Measurements from ENCODE around the gene CES2. TPM values are rescaled to one million over a fixed set of nuclear protein-coding genes. Genes with fewer than 3 reads are reported as not detected.

The CES2 gene
- total and polyA plus RNA-seq, 8 donors = 16.9 to 893 (median 37.8) TPM

Other genes with a start within 250 kb of the CES2 start
- 100 to 1,000 TPM in 3 of 5 donors, 10 to 100 TPM in 2; 10.5 to 244 (median 127) TPM for gene CMTM4, start 238.8 kb upstream of the CES2 start, total RNA-seq
- gene CMTM4, start 238.8 kb upstream of the CES2 start, polyA plus RNA-seq = 10 to 100 TPM; 15.1 to 38.2 (median 24.1) TPM
- gene DYNC1LI2, start 183.9 kb upstream of the CES2 start, total RNA-seq = 100 to 1,000 TPM in 4 of 5 donors, 10 to 100 TPM in 1; 53.1 to 264 (median 211) TPM
- 10 to 100 TPM; 34.5 to 67.4 (median 51.6) TPM for gene DYNC1LI2, start 183.9 kb upstream of the CES2 start, polyA plus RNA-seq
- not detected for gene TERB1, start 133.9 kb upstream of the CES2 start, total RNA-seq
- not detected for gene TERB1, start 133.9 kb upstream of the CES2 start, polyA plus RNA-seq
- 10 to 100 TPM in 4 of 5 donors, 1 to 10 TPM in 1; 4.5 to 72.1 (median 16.9) TPM for gene NAE1, start 104.5 kb upstream of the CES2 start, total RNA-seq
- gene NAE1, start 104.5 kb upstream of the CES2 start, polyA plus RNA-seq = 10 to 100 TPM; 25.6 to 40.8 (median 32.0) TPM
- 10 to 100 TPM in 1 of 5 donors, under 1 TPM in 1, not detected in 3; 0.55 to 27.8 TPM for gene CA7, start 91.1 kb upstream of the CES2 start, total RNA-seq
- gene CA7, start 91.1 kb upstream of the CES2 start, polyA plus RNA-seq = under 1 TPM in 1 of 3 donors, not detected in 2; 0.10 TPM
- 10 to 100 TPM in 1 of 5 donors, 1 to 10 TPM in 4; 4.9 to 96.9 (median 7.5) TPM for gene PDP2, start 55.0 kb upstream of the CES2 start, total RNA-seq
- 1 to 10 TPM; 1.6 to 2.1 (median 1.9) TPM for gene PDP2, start 55.0 kb upstream of the CES2 start, polyA plus RNA-seq
- 1 to 10 TPM in 1 of 5 donors, under 1 TPM in 1, not detected in 3; 0.14 to 1.1 TPM for gene CDH16, start 16.6 kb upstream of the CES2 start, total RNA-seq
- gene CDH16, start 16.6 kb upstream of the CES2 start, polyA plus RNA-seq = 1 to 10 TPM in 1 of 3 donors, not detected in 2; 2.3 TPM
- gene RRAD, start 10.0 kb upstream of the CES2 start, total RNA-seq = 10 to 100 TPM in 2 of 5 donors, 1 to 10 TPM in 3; 1.0 to 39.7 (median 3.6) TPM
- gene RRAD, start 10.0 kb upstream of the CES2 start, polyA plus RNA-seq = 10 to 100 TPM in 1 of 3 donors, 1 to 10 TPM in 2; 2.9 to 37.8 (median 3.4) TPM
- 10 to 100 TPM in 4 of 5 donors, 1 to 10 TPM in 1; 4.3 to 95.1 (median 43.2) TPM for gene CIAO2B, start 1.1 kb upstream of the CES2 start, total RNA-seq
- gene CIAO2B, start 1.1 kb upstream of the CES2 start, polyA plus RNA-seq = 100 to 1,000 TPM; 166 to 176 (median 171) TPM
- 100 to 1,000 TPM in 1 of 5 donors, 10 to 100 TPM in 1, 1 to 10 TPM in 1, under 1 TPM in 1, not detected in 1; 0.37 to 145 (median 8.3) TPM for gene CES3, start 25.8 kb downstream of the CES2 start, total RNA-seq
- 1 to 10 TPM in 1 of 3 donors, under 1 TPM in 1, not detected in 1; 0.56 to 2.8 TPM for gene CES3, start 25.8 kb downstream of the CES2 start, polyA plus RNA-seq
- 10 to 100 TPM in 2 of 5 donors, 1 to 10 TPM in 3; 3.3 to 22.3 (median 7.0) TPM for gene CES4A, start 53.1 kb downstream of the CES2 start, total RNA-seq
- 10 to 100 TPM in 1 of 3 donors, 1 to 10 TPM in 2; 3.2 to 16.5 (median 3.7) TPM for gene CES4A, start 53.1 kb downstream of the CES2 start, polyA plus RNA-seq
- gene CBFB, start 93.6 kb downstream of the CES2 start, total RNA-seq = 10 to 100 TPM in 4 of 5 donors, 1 to 10 TPM in 1; 4.1 to 68.1 (median 46.2) TPM
- 10 to 100 TPM; 13.1 to 17.7 (median 14.9) TPM for gene CBFB, start 93.6 kb downstream of the CES2 start, polyA plus RNA-seq
- gene PHAF1, start 174.4 kb downstream of the CES2 start, total RNA-seq = 10 to 100 TPM in 3 of 5 donors, 1 to 10 TPM in 2; 4.6 to 39.6 (median 13.4) TPM
- gene PHAF1, start 174.4 kb downstream of the CES2 start, polyA plus RNA-seq = 1 to 10 TPM; 5.1 to 7.6 (median 7.5) TPM
- gene B3GNT9, start 215.5 kb downstream of the CES2 start, total RNA-seq = 10 to 100 TPM in 1 of 5 donors, 1 to 10 TPM in 3, under 1 TPM in 1; 0.58 to 11.2 (median 4.3) TPM
- 1 to 10 TPM; 3.5 to 7.9 (median 4.0) TPM for gene B3GNT9, start 215.5 kb downstream of the CES2 start, polyA plus RNA-seq
- 100 to 1,000 TPM in 1 of 5 donors, 10 to 100 TPM in 4; 10.6 to 112 (median 38.4) TPM for gene TRADD, start 224.4 kb downstream of the CES2 start, total RNA-seq
- gene TRADD, start 224.4 kb downstream of the CES2 start, polyA plus RNA-seq = 10 to 100 TPM; 18.9 to 39.4 (median 34.8) TPM
- gene FBXL8, start 224.4 kb downstream of the CES2 start, total RNA-seq = 100 to 1,000 TPM in 1 of 5 donors, 10 to 100 TPM in 3, 1 to 10 TPM in 1; 5.5 to 412 (median 51.3) TPM
- gene FBXL8, start 224.4 kb downstream of the CES2 start, polyA plus RNA-seq = 10 to 100 TPM in 2 of 3 donors, 1 to 10 TPM in 1; 8.3 to 18.3 (median 10.7) TPM
- 100 to 1,000 TPM in 1 of 5 donors, 10 to 100 TPM in 3, 1 to 10 TPM in 1; 9.5 to 630 (median 36.5) TPM for gene HSF4, start 229.2 kb downstream of the CES2 start, total RNA-seq
- 10 to 100 TPM; 23.8 to 65.4 (median 27.9) TPM for gene HSF4, start 229.2 kb downstream of the CES2 start, polyA plus RNA-seq
- 100 to 1,000 TPM in 1 of 5 donors, 10 to 100 TPM in 4; 11.4 to 492 (median 39.4) TPM for gene NOL3, start 235.0 kb downstream of the CES2 start, total RNA-seq
- 10 to 100 TPM; 17.2 to 59.7 (median 21.5) TPM for gene NOL3, start 235.0 kb downstream of the CES2 start, polyA plus RNA-seq
- gene MATCAP1, start 248.4 kb downstream of the CES2 start, total RNA-seq = 100 to 1,000 TPM in 1 of 5 donors, 10 to 100 TPM in 4; 13.2 to 156 (median 24.0) TPM
- 10 to 100 TPM in 1 of 3 donors, 1 to 10 TPM in 2; 8.5 to 25.7 (median 9.5) TPM for gene MATCAP1, start 248.4 kb downstream of the CES2 start, polyA plus RNA-seq

Data from stomach (tissue), 8 donors.